Tibial nerve (tissue), 3 donors: Measurements from ENCODE around the gene CFAP97.

ENCODE experiments used
- CTCF ChIP-seq, 5 experiments: fragments of 200-600 bp in 3 of 5; fragments of 450-650 bp in 2 of 5; sonication (generic) in 3 of 5; IDR thresholded peaks; one replicate each; pipeline ENCODE4 v1.5.1; 2016 to 2019; ENCODE audit warnings: antibody characterized with exemption in 5 of 5, mild to moderate bottlenecking in 3 of 5, moderate library complexity in 2 of 5
- POLR2A ChIP-seq, 2 donors: fragments of 450-650 bp; IDR thresholded peaks; one replicate each; pipeline ENCODE4 v1.6.1; 2017; ENCODE audit warnings: antibody characterized with exemption in 2 of 2, mild to moderate bottlenecking in 2 of 2, moderate library complexity in 2 of 2

GRCh38 chr4:185222598-185222997 lies 18.8 kb upstream of the CFAP97 start:
- no peak for TF ChIP-seq CTCF (IDR thresholded peaks at IDR 0.05)
- no peak for TF ChIP-seq POLR2A (IDR thresholded peaks at IDR 0.05)
